Breast epithelium (tissue), 3 donors: ENCODE data around the gene CLDN20.

Experiments used
- POLR2A ChIP-seq: fragments of 450-650 bp; IDR thresholded peaks from one replicate; pipeline ENCODE4 v1.6.1; 2016; ENCODE audit warnings: antibody characterized with exemption, mild to moderate bottlenecking, moderate library complexity
- TF ChIP-seq, protein P1 (sequence below), 3 donors: fragments of 450-650 bp; IDR thresholded peaks; one replicate each; pipeline ENCODE4 v1.5.1; 2016 to 2017; ENCODE audit warnings: antibody characterized with exemption in 3 of 3, mild to moderate bottlenecking in 3 of 3, moderate library complexity in 3 of 3

- TF ChIP-seq, protein P1, sequence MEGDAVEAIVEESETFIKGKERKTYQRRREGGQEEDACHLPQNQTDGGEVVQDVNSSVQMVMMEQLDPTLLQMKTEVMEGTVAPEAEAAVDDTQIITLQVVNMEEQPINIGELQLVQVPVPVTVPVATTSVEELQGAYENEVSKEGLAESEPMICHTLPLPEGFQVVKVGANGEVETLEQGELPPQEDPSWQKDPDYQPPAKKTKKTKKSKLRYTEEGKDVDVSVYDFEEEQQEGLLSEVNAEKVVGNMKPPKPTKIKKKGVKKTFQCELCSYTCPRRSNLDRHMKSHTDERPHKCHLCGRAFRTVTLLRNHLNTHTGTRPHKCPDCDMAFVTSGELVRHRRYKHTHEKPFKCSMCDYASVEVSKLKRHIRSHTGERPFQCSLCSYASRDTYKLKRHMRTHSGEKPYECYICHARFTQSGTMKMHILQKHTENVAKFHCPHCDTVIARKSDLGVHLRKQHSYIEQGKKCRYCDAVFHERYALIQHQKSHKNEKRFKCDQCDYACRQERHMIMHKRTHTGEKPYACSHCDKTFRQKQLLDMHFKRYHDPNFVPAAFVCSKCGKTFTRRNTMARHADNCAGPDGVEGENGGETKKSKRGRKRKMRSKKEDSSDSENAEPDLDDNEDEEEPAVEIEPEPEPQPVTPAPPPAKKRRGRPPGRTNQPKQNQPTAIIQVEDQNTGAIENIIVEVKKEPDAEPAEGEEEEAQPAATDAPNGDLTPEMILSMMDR (IDR thresholded peaks at IDR 0.05), result no peak
- no peak for TF ChIP-seq POLR2A
These were observed 39.6 kb downstream of the CLDN20 start for GRCh38 chr6:155303361-155303870.
